Panc1 (cell line): Measurements from ENCODE around the gene NMNAT3. TPM values are rescaled to one million over a fixed set of nuclear protein-coding genes. Genes with fewer than 3 reads are reported as not detected.

ENCODE experiments used
- ATAC-seq: fragments of 200-7000 bp; cut with Tn5 transposase; 2 replicates; pipeline ENCODE4 v1.9.1; 2020; ENCODE audit warnings: mild to moderate bottlenecking, moderate library complexity
- BruUV-seq: library from RNA; stranded (reverse); fragments of 400-500 nt; replicated peaks from 2 replicates; lab custom pipeline; 2021; lab: Mats Ljungman, UMichigan
- CTCF ChIA-PET: fragments of 300-600 bp; sonication (Branson Sonifier 250); formaldehyde crosslinking; loops from one replicate; lab custom pipeline; 2022; ENCODE audit warnings: antibody characterized with exemption; lab: Charles Lee
- POLR2A ChIA-PET: fragments of 300-600 bp; sonication (Branson Sonifier 250); formaldehyde crosslinking; loops from one replicate; lab custom pipeline; 2022; ENCODE audit warnings: antibody characterized with exemption; lab: Charles Lee
- DNase-seq: peaks from one replicate; pipeline ENCODE4 v3.0.0-alpha.2; 2010; ENCODE audit warnings: low read depth, low spot score
- H3K27ac ChIP-seq: 2 replicates; pipeline ENCODE4 v1.5.1; 2011; ENCODE audit warnings: mild to moderate bottlenecking, low read length, inconsistent platforms
- H3K27me3 ChIP-seq: fragments of 200-500 bp; sonication (Bioruptor generic); 2 replicates; pipeline ENCODE4 v1.6.0; 2014; ENCODE audit warnings: low read length, inconsistent platforms; ENCODE audit not compliant: control insufficient read depth, insufficient read depth
- H3K36me3 ChIP-seq: fragments of 200-500 bp; sonication (Bioruptor generic); 2 replicates; pipeline ENCODE4 v1.5.1; 2014; ENCODE audit warnings: inconsistent platforms, mild to moderate bottlenecking, low read length, moderate library complexity; ENCODE audit not compliant: control insufficient read depth, insufficient read depth
- H3K4me1 ChIP-seq: 2 replicates; pipeline ENCODE4 v1.5.1; 2011; ENCODE audit warnings: inconsistent platforms, mild to moderate bottlenecking, low read length, moderate library complexity; ENCODE audit not compliant: control insufficient read depth, insufficient read depth
- H3K4me3 ChIP-seq, 2 experiments: 2 replicates each; pipeline ENCODE4 v1.5.1; 2011 to 2012; ENCODE audit warnings: low read depth in 2 of 2, low read length in 2 of 2, mild to moderate bottlenecking in 2 of 2, inconsistent platforms in 1 of 2, moderate library complexity in 1 of 2
- H3K9me3 ChIP-seq: fragments of 200-500 bp; sonication (Bioruptor generic); 2 replicates; pipeline ENCODE4 v1.5.1; 2014; ENCODE audit warnings: low read depth, mild to moderate bottlenecking, inconsistent platforms, low read length, moderate library complexity; ENCODE audit not compliant: control insufficient read depth, insufficient read depth
- CTCF ChIP-seq: fragments of 450-650 bp; IDR thresholded peaks from 2 replicates; pipeline ENCODE4 v1.5.1; 2017; ENCODE audit warnings: mild to moderate bottlenecking
- POLR2AphosphoS5 ChIP-seq: IDR thresholded peaks from 2 replicates; pipeline ENCODE4 v1.6.1; 2012; ENCODE audit warnings: mild to moderate bottlenecking, low read depth, low read length, moderate library complexity
- REST ChIP-seq, 2 experiments: IDR thresholded peaks; 2 replicates each; pipeline ENCODE4 v1.6.1; 2011 to 2012; ENCODE audit warnings: low read depth in 2 of 2, control low read depth in 1 of 2, low read length in 1 of 2, mild to moderate bottlenecking in 1 of 2, moderate library complexity in 1 of 2; ENCODE audit not compliant: insufficient read depth in 1 of 2
- SIN3A ChIP-seq: IDR thresholded peaks from 2 replicates; pipeline ENCODE4 v1.6.1; 2012; ENCODE audit warnings: low read depth, mild to moderate bottlenecking, low read length, moderate library complexity, borderline replicate concordance; ENCODE audit not compliant: insufficient read depth
- TCF7L2 ChIP-seq: IDR thresholded peaks from 2 replicates; pipeline ENCODE4 v1.6.1; 2011; ENCODE audit warnings: mild to moderate bottlenecking, low read depth, low read length, inconsistent platforms
- in situ Hi-C: cut with HindIII; loops from 2 replicates; pipeline ENCODE4 v1.10.0; 2016; ENCODE audit warnings: low sequenced_read_pairs, low pct_unique_long_range_greater_than_20kb
- intact Hi-C: fragments of 100-400 bp; cut with micrococcal nuclease; formaldehyde crosslinking; loops from one replicate; pipeline ENCODE4 v1.10.0; 2022; ENCODE audit not compliant: unreplicated experiment
- total RNA-seq: library from RNA; stranded (reverse); gene quantifications from one replicate; pipeline ENCODE4 v1.2.1, GENCODE V29; 2021; ENCODE audit not compliant: unreplicated experiment

NMNAT3 gene
- total RNA-seq, 1 experiment from 2014 or later = 1.9 TPM

GRCh38 chr3:139611528-139611927, 66.2 kb downstream of the NMNAT3 start:
- in situ Hi-C loops = no loop called here
- POLR2A ChIA-PET = no interaction called here
- no peak for ATAC-seq
- H3K4me3 ChIP-seq = no peak overlapping the region
- no peaks in the 10 kb centered on the region for H3K27me3 ChIP-seq
- H3K4me1 ChIP-seq = no peaks in the 10 kb centered on the region
- no TSS peak for BruUV-seq
- intact Hi-C loops = no loop called here
- DNase-seq = no peak
- H3K27ac ChIP-seq = no peak overlapping the region
- CTCF ChIA-PET = no interaction called here
- H3K9me3 ChIP-seq = no peaks in the 10 kb centered on the region
- no peaks in the 10 kb centered on the region for H3K36me3 ChIP-seq
- TF ChIP-seq CTCF (no peak), REST (IDR thresholded peaks at IDR 0.05; ENCODE audit: insufficient read depth in 1 of 2, low read depth in 2 of 2, low read length in 1 of 2) (no peak), POLR2AphosphoS5 (no peak), TCF7L2 (no peak), SIN3A (no peak)

- Histone ChIP-seq H3K4me1 (no peaks in the 10 kb centered on the region), H3K9me3 (no peaks in the 10 kb centered on the region), H3K27me3 (no peaks in the 10 kb centered on the region), H3K4me3 (no peak overlapping the region), H3K36me3 (no peaks in the 10 kb centered on the region), H3K27ac (no peak overlapping the region)
- DNase-seq = no peak
- intact Hi-C loops (no loop called here), in situ Hi-C loops (no loop called here)
- ATAC-seq = no peak
- BruUV-seq = no TSS peak
- ChIA-PET CTCF (no interaction called here), POLR2A (no interaction called here)
- TF ChIP-seq POLR2AphosphoS5 (no peak), TCF7L2 (no peak), CTCF (no peak), REST (IDR thresholded peaks at IDR 0.05; ENCODE audit: insufficient read depth in 1 of 2, low read depth in 2 of 2, low read length in 1 of 2) (no peak), SIN3A (no peak)
Measured at GRCh38 chr3:139610886-139611285, 66.9 kb downstream of the NMNAT3 start.
